ENCODE data around the gene MAP2K5. TPM values are rescaled to one million over a fixed set of nuclear protein-coding genes. Genes with fewer than 3 reads are reported as not detected.

Gene MAP2K5
- total RNA-seq, 2 donors from 2014 or later = 36.2 to 37.8 TPM

DNA sequence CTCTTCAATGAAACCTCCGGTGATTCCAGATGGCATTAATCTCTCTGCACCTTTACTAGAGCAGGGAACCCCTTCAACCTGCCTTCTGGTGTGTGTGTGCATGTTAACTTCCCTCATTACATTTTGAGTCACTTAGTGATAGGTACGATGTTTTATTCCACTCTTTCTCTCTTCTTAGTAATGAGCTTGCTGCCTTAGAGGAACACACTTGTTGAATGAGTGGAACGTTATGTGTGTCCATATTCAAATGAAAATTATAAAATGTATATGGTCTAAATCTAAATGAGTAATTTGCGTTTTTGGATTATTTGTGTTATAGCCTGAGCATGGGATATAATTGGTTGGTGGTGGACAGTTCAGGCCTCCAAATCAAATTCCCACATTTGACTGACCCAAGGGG is 12.1 kb downstream of the MAP2K5 start:
- ATAC-seq (replicated peaks in 1 of 2) (no peak), DNase-seq (no peak)
- Mint-ChIP-seq H3K4me1 (ENCODE audit: low read depth) (peaks cover 11% of the 10 kb centered on the region), H3K4me3 (no peak overlapping the region), H3K27ac (no peak overlapping the region), H3K27me3 (ENCODE audit: low read depth) (no peaks in the 10 kb centered on the region), H3K9me3 (peaks cover 0 to 3% of the 10 kb centered on the region in 2 donors), H3K36me3 (ENCODE audit: insufficient read depth in 2 of 2) (peaks cover 8 to 15% of the 10 kb centered on the region in 2 donors)

DNA sequence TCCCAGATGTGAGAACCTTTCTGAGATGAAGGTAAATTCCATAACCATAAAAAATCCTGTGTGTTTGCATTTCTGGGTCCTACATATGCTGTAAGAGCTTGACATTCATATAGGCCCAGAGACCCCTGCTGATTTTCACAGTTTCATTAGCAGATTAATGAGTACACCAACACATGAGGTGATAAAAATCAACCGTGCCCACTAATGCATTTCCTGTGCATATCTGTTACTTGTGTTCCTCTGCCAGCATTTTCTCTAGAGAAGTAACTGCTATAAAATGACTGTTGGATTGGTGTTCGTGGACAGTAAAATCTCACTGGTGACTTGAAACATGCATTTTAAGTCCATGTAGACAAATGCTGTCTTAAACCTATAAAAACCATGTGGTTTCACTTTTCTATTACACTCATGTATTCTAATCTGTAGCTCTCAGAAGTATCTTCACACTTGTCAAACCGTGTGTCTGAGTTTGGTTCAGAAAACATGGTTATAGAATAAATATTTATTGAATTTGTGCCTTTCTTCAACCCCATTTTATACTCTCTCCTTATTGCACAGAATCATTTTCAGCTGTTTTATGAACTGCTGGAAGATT is 14.6 kb downstream of the MAP2K5 start:
- Mint-ChIP-seq H3K27me3 (ENCODE audit: low read depth) (no peaks in the 10 kb centered on the region), H3K9me3 (peaks cover 0 to 3% of the 10 kb centered on the region in 2 donors), H3K4me3 (no peak overlapping the region), H3K27ac (no peak overlapping the region), H3K36me3 (ENCODE audit: insufficient read depth in 2 of 2) (peaks cover 8 to 11% of the 10 kb centered on the region in 2 donors), H3K4me1 (ENCODE audit: low read depth) (peaks cover 7% of the 10 kb centered on the region)
- DNase-seq (no peak), ATAC-seq (replicated peaks in 1 of 2) (no peak)

DNA sequence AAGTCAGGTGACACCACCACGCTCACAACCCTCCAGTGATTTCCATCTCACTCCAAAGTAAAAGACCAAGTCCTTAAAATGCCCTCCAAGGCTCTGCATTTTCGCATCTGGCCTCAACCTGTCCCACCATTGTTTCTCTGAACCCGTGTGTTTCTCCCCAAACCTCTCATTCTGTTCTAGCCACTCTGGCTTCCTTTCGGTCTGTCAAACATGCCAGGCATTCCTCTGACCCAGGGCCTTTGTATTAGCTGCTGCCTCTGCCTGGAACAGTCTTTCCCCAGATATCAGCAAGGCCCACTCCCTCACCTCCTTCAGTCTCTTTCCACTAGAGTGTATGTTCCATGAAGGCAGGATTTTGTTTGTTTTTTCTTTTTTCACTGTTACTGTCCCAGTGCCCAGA is 16.0 kb downstream of the MAP2K5 start:
- no peak overlapping the region for H3K27ac Mint-ChIP-seq
- no peaks in the 10 kb centered on the region for H3K27me3 Mint-ChIP-seq (ENCODE audit: low read depth)

DNA sequence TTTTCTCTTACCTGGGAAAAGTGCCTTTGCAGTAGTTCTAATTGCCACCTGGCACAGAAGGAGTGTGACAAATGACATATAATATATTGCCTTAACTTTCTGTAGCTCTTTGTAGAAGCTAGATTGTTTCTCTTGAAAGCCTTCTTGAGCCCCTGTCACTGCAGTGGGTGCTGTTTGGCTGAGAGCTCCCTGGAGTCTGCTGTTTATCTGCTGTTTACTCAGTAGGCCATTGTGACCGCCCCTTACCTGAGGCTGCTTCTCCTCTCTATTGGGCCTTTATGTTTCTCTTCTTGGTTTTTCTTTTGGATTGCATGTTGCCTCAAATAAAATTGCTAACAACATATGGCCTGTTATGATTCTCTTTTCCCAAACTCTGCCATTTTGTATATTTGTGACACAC is 16.7 kb downstream of the MAP2K5 start:
- peaks cover 0 to 3% of the 10 kb centered on the region in 2 donors for H3K9me3 Mint-ChIP-seq
- no peaks in the 10 kb centered on the region for H3K27me3 Mint-ChIP-seq (ENCODE audit: low read depth)
- H3K4me3 Mint-ChIP-seq = no peak overlapping the region
- peaks cover 16% of the 10 kb centered on the region for H3K4me1 Mint-ChIP-seq (ENCODE audit: low read depth)
- H3K27ac Mint-ChIP-seq = no peak overlapping the region
- peaks cover 8 to 11% of the 10 kb centered on the region in 2 donors for H3K36me3 Mint-ChIP-seq (ENCODE audit: insufficient read depth in 2 of 2)
- ATAC-seq (replicated peaks in 1 of 2) (no peak), DNase-seq (no peak)

More for the DNA sequence above, 16.0 kb downstream of the MAP2K5 start:
- ATAC-seq (replicated peaks in 1 of 2) (no peak), DNase-seq (no peak)
- Mint-ChIP-seq H3K4me1 (ENCODE audit: low read depth) (peaks cover 9% of the 10 kb centered on the region), H3K36me3 (ENCODE audit: insufficient read depth in 2 of 2) (peaks cover 8 to 11% of the 10 kb centered on the region in 2 donors), H3K4me3 (no peak overlapping the region), H3K9me3 (peaks cover 0 to 3% of the 10 kb centered on the region in 2 donors)

DNA sequence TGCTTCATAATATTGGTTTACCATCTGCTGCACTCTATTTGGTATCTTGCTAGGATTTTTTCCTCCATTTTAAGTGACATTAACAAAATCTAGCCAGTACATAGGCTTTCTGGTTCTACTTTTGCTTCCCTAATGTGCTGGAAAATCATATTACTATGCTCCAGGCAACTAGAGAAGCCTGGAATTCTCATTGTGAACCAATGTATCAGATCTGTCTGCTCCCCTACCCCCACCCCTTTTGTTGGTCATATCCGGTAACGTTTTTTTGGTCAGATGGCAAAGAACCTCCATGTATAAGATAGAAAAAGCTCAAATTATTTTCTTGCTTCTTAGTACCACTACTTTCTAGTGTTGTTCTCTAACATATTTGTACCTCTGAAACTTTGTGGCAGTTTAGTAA is 17.1 kb downstream of the MAP2K5 start:
- Mint-ChIP-seq H3K4me3 (no peak overlapping the region), H3K36me3 (ENCODE audit: insufficient read depth in 2 of 2) (peaks cover 8 to 11% of the 10 kb centered on the region in 2 donors), H3K9me3 (peaks cover 0 to 3% of the 10 kb centered on the region in 2 donors), H3K27me3 (ENCODE audit: low read depth) (no peaks in the 10 kb centered on the region), H3K27ac (no peak overlapping the region), H3K4me1 (ENCODE audit: low read depth) (peaks cover 19% of the 10 kb centered on the region)
- ATAC-seq (replicated peaks in 1 of 2) (no peak), DNase-seq (no peak)

DNA sequence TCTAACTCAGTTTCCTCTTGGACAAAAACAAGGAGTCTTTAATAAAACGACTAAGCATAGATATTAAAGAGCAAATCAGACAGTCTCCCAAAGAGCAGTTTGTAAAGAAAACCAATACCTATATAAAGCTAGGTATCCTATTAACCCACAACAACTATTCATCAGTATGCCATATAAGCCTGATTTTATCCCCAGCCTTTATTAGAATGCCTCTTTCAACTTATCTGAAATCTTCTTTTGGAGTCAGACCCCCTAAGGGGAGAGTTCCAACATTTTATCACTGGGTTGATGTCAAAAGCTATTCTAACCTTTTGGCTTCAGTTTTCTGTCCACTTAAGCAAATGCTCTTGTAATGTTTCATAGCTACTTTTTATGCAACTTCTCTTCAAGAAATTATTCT is 17.8 kb downstream of the MAP2K5 start:
- peaks cover 0 to 3% of the 10 kb centered on the region in 2 donors for H3K9me3 Mint-ChIP-seq
- peaks cover 8 to 11% of the 10 kb centered on the region in 2 donors for H3K36me3 Mint-ChIP-seq (ENCODE audit: insufficient read depth in 2 of 2)
- ATAC-seq (replicated peaks in 1 of 2) (no peak), DNase-seq (no peak)
- H3K27ac Mint-ChIP-seq = no peak overlapping the region
- H3K4me3 Mint-ChIP-seq = no peak overlapping the region
- no peaks in the 10 kb centered on the region for H3K27me3 Mint-ChIP-seq (ENCODE audit: low read depth)
- peaks cover 20% of the 10 kb centered on the region for H3K4me1 Mint-ChIP-seq (ENCODE audit: low read depth)

DNA sequence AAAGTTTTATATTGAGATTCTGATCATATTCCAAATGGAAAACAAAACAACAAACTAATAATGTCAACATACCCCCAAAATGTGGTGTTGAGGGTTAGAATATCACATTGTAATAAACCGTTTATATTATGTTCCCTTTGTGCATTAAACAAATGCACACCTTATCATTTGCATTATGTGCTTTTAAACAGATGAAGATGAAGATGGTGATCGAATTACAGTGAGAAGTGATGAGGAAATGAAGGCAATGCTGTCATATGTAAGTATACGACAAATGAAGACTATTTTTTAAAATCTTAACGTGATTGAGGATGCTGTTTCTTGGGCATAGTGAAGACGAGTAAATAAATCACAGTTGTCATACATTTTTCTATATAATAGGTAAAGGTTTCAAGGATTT is 20.6 kb downstream of the MAP2K5 start:
- DNase-seq = no peak
- Mint-ChIP-seq H3K27ac (no peak overlapping the region), H3K9me3 (peaks cover 0 to 3% of the 10 kb centered on the region in 2 donors), H3K27me3 (ENCODE audit: low read depth) (no peaks in the 10 kb centered on the region), H3K4me3 (no peak overlapping the region), H3K36me3 (ENCODE audit: insufficient read depth in 2 of 2) (peaks cover 6 to 9% of the 10 kb centered on the region in 2 donors), H3K4me1 (ENCODE audit: low read depth) (peaks cover 20% of the 10 kb centered on the region)
- ATAC-seq (replicated peaks in 1 of 2) = no peak

DNA sequence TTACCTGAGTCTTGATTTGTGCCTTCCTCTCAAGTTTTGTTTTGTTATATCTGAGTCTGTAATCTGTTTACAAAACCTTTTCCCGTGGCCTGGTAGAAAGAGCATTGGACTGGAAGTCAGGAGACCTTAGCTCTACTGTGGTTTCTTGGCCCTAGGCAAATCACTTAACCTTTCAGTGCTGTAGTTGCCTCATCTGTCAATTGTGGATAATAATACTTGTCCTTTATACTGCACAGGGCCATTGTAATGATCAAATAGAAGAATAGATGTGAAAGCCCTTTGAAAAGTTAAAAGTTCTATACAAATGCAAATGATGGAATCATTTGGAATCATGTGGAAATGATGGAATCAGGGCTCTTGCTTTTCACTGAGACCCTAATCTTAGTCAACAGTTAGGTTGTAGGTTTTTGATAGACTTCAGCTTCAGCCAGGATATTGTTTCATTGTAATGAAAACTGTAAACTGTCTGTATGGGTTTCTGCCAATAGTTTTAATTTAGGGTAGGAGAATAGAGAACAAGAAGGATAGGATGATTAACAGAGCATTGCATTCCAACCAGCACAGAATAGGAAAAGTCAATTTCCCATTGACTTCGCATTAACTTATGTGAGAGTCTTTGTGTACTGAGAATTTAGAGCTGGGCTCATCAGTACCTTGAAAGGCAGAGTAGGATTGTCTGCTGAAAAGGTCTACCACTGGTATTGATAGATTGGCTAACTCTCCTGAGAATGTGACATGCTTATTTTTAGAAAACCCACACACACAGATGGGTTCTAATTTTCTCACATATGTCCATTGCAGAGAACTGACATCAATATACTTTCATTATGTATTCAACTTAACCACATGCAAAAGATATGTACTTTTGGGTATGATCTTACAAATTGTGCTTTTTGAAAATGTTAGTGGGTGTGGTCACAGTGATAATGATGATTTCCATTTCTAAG is 21.8 kb downstream of the MAP2K5 start:
- ATAC-seq (replicated peaks in 1 of 2) = peak; percentile 36 to 83
- H3K27me3 Mint-ChIP-seq (ENCODE audit: low read depth) = no peaks in the 10 kb centered on the region
- H3K4me1 Mint-ChIP-seq (ENCODE audit: low read depth) = peaks cover 20% of the 10 kb centered on the region
- no peaks in the 10 kb centered on the region for H3K9me3 Mint-ChIP-seq
- H3K36me3 Mint-ChIP-seq (ENCODE audit: insufficient read depth in 2 of 2) = peaks cover 0 to 2% of the 10 kb centered on the region in 2 donors
- no peak for DNase-seq
- no peak overlapping the region for H3K27ac Mint-ChIP-seq
- H3K4me3 Mint-ChIP-seq = peak overlapping the region in 1 of 2 donors; percentile 2

DNA sequence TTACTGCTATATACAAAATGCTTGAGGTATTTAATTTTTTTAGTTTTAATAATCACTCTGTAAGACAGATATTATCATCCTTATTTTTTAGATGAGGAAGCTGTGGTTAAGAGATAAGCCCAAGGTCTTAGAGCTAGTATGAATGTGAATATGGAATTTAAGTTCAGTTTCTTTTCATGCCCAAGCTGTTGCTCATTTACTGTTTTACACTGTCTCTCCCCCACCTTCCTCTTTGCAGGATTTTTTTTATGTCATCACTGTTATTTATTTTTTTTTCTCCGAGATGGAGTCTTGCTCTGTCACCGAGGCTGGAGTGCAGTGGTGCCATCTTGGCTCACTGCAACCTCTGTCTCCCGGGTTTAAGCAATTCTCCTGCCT is 22.5 kb downstream of the MAP2K5 start:
- ATAC-seq (replicated peaks in 1 of 2) = peak; percentile 20 to 82
- Mint-ChIP-seq H3K9me3 (no peaks in the 10 kb centered on the region), H3K27me3 (ENCODE audit: low read depth) (no peaks in the 10 kb centered on the region), H3K4me1 (ENCODE audit: low read depth) (peaks cover 20% of the 10 kb centered on the region), H3K27ac (no peak overlapping the region), H3K4me3 (peak overlapping the region in 1 of 2 donors; percentile 44), H3K36me3 (ENCODE audit: insufficient read depth in 2 of 2) (peaks cover 0 to 1% of the 10 kb centered on the region in 2 donors)
- no peak for DNase-seq

DNA sequence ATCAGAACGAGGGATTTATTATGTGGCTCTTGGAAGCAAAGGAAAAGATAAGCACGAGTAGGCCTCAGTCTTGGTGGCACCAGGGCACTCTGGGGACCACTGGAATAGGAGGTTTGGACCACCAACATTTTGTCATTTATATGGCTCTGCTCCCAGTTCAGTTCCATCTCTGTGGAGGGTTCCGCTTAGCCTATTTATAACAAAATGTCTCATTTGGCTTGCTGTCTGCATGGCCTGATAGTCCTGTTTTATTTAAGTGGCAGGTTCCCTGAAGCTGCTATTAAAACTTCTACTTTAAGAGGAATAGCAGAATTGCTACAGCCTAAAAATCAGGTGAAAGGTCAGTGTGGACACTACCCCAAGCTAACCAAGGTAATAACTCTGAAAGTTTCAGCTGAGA is 27.2 kb downstream of the MAP2K5 start:
- Mint-ChIP-seq H3K36me3 (ENCODE audit: insufficient read depth in 2 of 2) (peaks cover 0 to 1% of the 10 kb centered on the region in 2 donors), H3K4me3 (no peak overlapping the region), H3K4me1 (ENCODE audit: low read depth) (peaks cover 6% of the 10 kb centered on the region), H3K27ac (no peak overlapping the region), H3K9me3 (no peaks in the 10 kb centered on the region), H3K27me3 (ENCODE audit: low read depth) (no peaks in the 10 kb centered on the region)
- ATAC-seq (replicated peaks in 1 of 2) (no peak), DNase-seq (no peak)

DNA sequence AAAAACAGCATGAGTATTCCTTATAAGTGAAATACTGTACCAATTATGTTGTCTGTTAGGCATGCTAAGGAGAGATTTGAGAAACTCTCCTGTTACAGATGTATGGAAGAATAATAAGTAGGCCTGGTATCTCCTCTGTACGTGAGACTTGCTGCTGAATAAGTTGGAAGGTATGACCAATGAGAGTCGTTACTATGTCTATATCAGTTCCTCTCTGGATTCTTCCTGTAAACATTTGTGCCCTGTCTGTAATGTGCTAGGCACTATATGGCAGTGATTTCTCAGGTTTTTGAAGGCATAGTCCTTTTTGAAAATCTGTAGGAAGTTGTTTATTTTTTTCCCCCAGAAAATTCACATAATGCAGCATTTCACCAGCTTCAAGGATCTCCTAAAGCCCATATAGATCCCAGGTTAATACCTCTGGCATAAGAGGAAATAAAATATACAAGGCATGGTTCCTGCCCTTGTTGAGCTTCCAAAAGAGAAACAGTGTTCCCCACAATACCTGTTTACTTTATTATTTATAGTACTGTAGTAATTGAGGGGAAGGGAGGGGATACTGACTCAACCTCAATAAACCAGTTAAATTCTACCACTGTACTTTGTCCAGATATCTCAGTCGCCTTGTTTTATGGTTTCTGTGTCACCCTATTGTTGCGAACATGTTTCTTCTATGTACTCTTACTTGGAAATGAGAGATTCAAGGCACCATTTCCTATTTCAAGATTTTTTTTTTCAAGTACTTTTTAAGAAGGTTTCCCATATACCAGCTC is 28.6 kb downstream of the MAP2K5 start:
- Mint-ChIP-seq H3K4me3 (no peak overlapping the region), H3K9me3 (no peaks in the 10 kb centered on the region), H3K27ac (no peak overlapping the region), H3K27me3 (ENCODE audit: low read depth) (no peaks in the 10 kb centered on the region), H3K36me3 (ENCODE audit: insufficient read depth in 2 of 2) (peaks cover 0 to 3% of the 10 kb centered on the region in 2 donors), H3K4me1 (ENCODE audit: low read depth) (no peaks in the 10 kb centered on the region)
- DNase-seq (no peak), ATAC-seq (replicated peaks in 1 of 2) (no peak)

DNA sequence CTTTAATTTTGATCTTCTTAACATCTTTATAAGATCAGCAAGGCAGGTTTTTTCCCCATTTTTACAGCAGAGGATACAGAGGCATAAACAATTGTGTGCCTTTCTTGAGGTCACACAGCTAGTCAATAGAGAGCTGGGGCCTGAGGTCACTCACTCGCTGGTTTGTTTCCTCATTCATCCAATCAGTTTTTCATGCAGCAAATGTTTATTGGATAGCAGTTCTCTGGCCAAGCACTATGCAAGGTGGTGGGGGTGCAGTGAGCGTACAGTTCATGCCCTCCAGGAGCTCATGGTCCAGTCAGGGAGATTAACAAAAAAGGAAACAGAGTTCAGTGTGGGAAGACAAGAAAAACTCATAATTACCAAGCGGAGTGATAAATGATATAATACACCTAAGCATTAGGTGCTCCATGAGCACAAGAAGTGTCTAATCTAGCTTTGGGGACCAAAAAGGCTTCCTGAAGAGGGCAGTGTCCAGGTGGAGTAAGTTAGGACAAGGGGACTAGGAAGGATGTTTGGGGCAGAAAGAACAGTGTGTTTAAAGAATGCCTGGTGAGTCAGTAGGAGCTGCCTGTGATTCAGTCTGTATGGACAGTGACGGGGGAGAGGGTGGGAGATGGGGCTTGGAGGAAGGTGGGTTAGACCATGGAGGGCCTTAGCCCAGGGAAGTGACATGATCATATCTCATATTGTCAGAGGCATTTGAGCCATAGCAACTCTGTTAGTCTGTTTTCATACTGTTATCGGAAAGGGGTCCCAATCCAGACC is 29.3 kb downstream of the MAP2K5 start:
- Mint-ChIP-seq H3K4me1 (ENCODE audit: low read depth) (no peaks in the 10 kb centered on the region), H3K36me3 (ENCODE audit: insufficient read depth in 2 of 2) (peaks cover 0 to 3% of the 10 kb centered on the region in 2 donors), H3K9me3 (no peaks in the 10 kb centered on the region), H3K4me3 (no peak overlapping the region), H3K27ac (no peak overlapping the region), H3K27me3 (ENCODE audit: low read depth) (no peaks in the 10 kb centered on the region)
- DNase-seq (no peak), ATAC-seq (replicated peaks in 1 of 2) (no peak)

All from activated T-cell treated with anti-CD3 and anti-CD28 coated beads, Interleukin-2, amount 50 U/mL, for 72 hours (primary cell).